ENCODE data around the gene HPGDS. TPM values are rescaled to one million over a fixed set of nuclear protein-coding genes. Genes with fewer than 3 reads are reported as not detected.
A peak's percentile ranks its signal among the peaks of the same experiment; 100 is the strongest.

Gene HPGDS
- total RNA-seq, 1 donor from 2014 or later: not detected

DNA sequence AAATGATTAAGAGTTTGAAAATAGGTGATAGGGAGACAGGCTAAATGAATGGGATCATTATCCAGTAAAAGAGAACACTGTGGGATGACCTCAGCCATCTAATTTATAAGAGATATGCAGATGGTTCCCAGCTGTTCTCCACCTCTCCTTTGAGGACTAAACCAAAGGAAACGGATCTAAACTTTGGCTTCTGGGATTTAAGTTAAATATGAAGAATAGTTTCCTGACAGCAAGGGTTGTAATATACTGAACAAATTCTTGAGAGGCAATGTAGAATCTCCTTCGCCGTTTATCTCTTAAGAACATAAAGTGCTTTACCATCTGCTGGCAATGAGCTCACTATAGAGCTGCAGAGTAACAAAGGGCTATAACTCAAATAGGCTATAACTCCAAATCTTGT lies 35.4 kb upstream of the HPGDS start:
- TF ChIP-seq, protein P1, sequence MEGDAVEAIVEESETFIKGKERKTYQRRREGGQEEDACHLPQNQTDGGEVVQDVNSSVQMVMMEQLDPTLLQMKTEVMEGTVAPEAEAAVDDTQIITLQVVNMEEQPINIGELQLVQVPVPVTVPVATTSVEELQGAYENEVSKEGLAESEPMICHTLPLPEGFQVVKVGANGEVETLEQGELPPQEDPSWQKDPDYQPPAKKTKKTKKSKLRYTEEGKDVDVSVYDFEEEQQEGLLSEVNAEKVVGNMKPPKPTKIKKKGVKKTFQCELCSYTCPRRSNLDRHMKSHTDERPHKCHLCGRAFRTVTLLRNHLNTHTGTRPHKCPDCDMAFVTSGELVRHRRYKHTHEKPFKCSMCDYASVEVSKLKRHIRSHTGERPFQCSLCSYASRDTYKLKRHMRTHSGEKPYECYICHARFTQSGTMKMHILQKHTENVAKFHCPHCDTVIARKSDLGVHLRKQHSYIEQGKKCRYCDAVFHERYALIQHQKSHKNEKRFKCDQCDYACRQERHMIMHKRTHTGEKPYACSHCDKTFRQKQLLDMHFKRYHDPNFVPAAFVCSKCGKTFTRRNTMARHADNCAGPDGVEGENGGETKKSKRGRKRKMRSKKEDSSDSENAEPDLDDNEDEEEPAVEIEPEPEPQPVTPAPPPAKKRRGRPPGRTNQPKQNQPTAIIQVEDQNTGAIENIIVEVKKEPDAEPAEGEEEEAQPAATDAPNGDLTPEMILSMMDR (IDR thresholded peaks at IDR 0.05; ENCODE audit: partially characterized antibody, unreplicated experiment): no peak
- DNase-seq: no peak
- H3K27me3 Mint-ChIP-seq (ENCODE audit: unreplicated experiment): no peaks in the 10 kb centered on the region
- H3K4me1 Mint-ChIP-seq (ENCODE audit: low read depth, unreplicated experiment): peaks cover 13% of the 10 kb centered on the region
- no peaks in the 10 kb centered on the region for H3K36me3 Mint-ChIP-seq (ENCODE audit: unreplicated experiment)
- H3K4me3 Mint-ChIP-seq (ENCODE audit: unreplicated experiment): no peak overlapping the region
- peaks cover 2% of the 10 kb centered on the region for H3K9me3 Mint-ChIP-seq (ENCODE audit: unreplicated experiment)
- peak overlapping the region; percentile 90 for H3K27ac Mint-ChIP-seq (ENCODE audit: unreplicated experiment)

DNA sequence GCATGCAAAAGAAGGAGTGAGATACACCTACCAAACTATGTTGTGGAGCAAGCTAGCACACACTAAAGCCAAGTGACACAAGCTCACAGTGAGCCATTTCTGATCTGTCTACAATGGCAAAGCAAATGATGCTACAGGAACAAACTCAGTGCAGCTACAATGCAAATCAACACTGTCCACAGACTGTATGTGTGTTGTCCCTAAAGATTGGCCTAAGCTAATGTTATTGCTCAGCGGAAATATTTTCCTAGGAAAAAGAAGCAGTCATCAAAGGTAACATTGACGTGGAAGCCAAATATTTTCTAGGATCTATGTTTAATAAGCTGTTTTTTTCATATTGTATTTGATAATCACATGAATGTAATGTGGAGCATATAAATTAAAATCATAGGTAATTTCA lies 34.7 kb upstream of the HPGDS start:
- H3K27ac Mint-ChIP-seq (ENCODE audit: unreplicated experiment): peak overlapping the region; percentile 90
- no peaks in the 10 kb centered on the region for H3K36me3 Mint-ChIP-seq (ENCODE audit: unreplicated experiment)
- no peak overlapping the region for H3K4me3 Mint-ChIP-seq (ENCODE audit: unreplicated experiment)
- H3K4me1 Mint-ChIP-seq (ENCODE audit: low read depth, unreplicated experiment): peaks cover 13% of the 10 kb centered on the region
- no peaks in the 10 kb centered on the region for H3K27me3 Mint-ChIP-seq (ENCODE audit: unreplicated experiment)
- H3K9me3 Mint-ChIP-seq (ENCODE audit: unreplicated experiment): peaks cover 2% of the 10 kb centered on the region
- TF ChIP-seq, protein P1 (IDR thresholded peaks at IDR 0.05; ENCODE audit: partially characterized antibody, unreplicated experiment): no peak
- DNase-seq: no peak

DNA sequence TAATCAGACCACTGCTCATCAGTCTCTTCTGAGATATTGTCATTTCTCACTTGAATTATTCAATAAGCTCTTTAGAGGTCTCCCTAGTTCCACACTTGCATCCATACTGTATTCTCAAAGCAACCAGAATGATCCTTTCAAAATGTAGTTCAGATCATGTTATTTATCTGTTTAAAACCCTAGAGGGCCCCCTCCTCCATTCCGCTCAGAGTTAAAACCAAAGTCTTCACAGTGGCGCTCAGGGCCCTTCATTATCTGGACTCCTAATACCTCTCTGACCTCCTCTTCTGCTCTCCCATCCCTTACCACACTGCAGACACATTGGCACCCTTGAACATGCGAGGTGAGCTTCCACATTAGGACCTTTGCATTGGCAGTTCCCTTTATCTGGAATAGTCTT lies 32.7 kb upstream of the HPGDS start:
- H3K27ac Mint-ChIP-seq (ENCODE audit: unreplicated experiment): no peak overlapping the region
- H3K4me3 Mint-ChIP-seq (ENCODE audit: unreplicated experiment): no peak overlapping the region
- TF ChIP-seq, protein P1 (IDR thresholded peaks at IDR 0.05; ENCODE audit: partially characterized antibody, unreplicated experiment): no peak
- no peak for DNase-seq
- peaks cover 13% of the 10 kb centered on the region for H3K4me1 Mint-ChIP-seq (ENCODE audit: low read depth, unreplicated experiment)
- no peaks in the 10 kb centered on the region for H3K36me3 Mint-ChIP-seq (ENCODE audit: unreplicated experiment)
- H3K9me3 Mint-ChIP-seq (ENCODE audit: unreplicated experiment): peaks cover 2% of the 10 kb centered on the region
- H3K27me3 Mint-ChIP-seq (ENCODE audit: unreplicated experiment): no peaks in the 10 kb centered on the region

DNA sequence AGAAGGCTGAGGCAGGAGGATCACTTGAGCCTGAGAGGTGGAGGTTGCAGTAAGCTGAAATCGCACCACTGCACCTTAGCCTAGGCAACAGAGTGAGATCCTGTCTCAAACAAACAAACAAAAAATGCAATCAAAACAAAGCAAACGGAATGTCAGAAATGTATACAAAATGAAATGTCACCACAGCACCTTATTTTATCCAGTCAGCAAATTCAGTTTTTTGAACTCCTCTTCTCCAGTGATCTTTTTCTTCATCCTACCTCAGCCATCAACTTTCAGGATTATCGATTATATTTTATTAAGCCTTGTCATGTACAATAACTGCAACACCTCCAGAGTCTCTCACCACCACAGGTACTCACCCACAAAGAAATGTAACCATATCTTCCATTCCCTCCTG lies 31.1 kb upstream of the HPGDS start:
- Mint-ChIP-seq H3K4me1 (ENCODE audit: low read depth, unreplicated experiment) (peaks cover 13% of the 10 kb centered on the region), H3K4me3 (ENCODE audit: unreplicated experiment) (no peak overlapping the region), H3K9me3 (ENCODE audit: unreplicated experiment) (peaks cover 2% of the 10 kb centered on the region), H3K36me3 (ENCODE audit: unreplicated experiment) (no peaks in the 10 kb centered on the region), H3K27me3 (ENCODE audit: unreplicated experiment) (no peaks in the 10 kb centered on the region), H3K27ac (ENCODE audit: unreplicated experiment) (no peak overlapping the region)
- TF ChIP-seq, protein P1 (IDR thresholded peaks at IDR 0.05; ENCODE audit: partially characterized antibody, unreplicated experiment): no peak
- DNase-seq: no peak

DNA sequence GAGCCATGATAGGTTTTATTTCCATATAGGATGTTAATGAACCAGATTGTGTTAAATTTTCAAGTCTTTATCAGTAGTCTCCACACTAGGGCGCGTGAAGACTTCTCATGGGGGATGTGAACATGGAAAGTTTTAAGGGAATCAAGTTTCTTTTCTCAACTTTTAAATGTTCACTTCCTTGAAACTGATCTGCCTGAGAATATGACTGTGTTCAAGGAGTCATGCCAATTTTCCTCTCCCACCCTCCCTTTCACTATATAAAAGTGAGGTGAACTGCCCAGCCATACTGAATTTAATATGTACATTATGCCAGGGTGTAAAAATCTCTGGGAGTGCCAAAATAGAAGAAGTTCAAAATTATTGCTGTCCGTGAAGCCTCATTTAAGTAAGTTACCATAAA lies 30.4 kb upstream of the HPGDS start:
- TF ChIP-seq, protein P1 (IDR thresholded peaks at IDR 0.05; ENCODE audit: partially characterized antibody, unreplicated experiment): no peak
- Mint-ChIP-seq H3K4me3 (ENCODE audit: unreplicated experiment) (no peak overlapping the region), H3K27me3 (ENCODE audit: unreplicated experiment) (no peaks in the 10 kb centered on the region), H3K36me3 (ENCODE audit: unreplicated experiment) (no peaks in the 10 kb centered on the region), H3K27ac (ENCODE audit: unreplicated experiment) (no peak overlapping the region), H3K9me3 (ENCODE audit: unreplicated experiment) (no peaks in the 10 kb centered on the region), H3K4me1 (ENCODE audit: low read depth, unreplicated experiment) (peaks cover 9% of the 10 kb centered on the region)
- DNase-seq: no peak
